MM.1S (cell line): Measurements from ENCODE around the gene DSCAM.

Experiments used
- DNase-seq: peaks from one replicate; pipeline ENCODE4 v3.0.0-alpha.2; 2015
- H2AFZ ChIP-seq: fragments of 300-600 bp; sonication (generic); 2 replicates; pipeline ENCODE4 v1.6.0; 2016; ENCODE audit warnings: antibody characterized with exemption, low read length
- H3F3A ChIP-seq: fragments of 300-600 bp; sonication (generic); 2 replicates; pipeline ENCODE4 v1.6.1; 2016; ENCODE audit warnings: mild to moderate bottlenecking, antibody characterized with exemption, low read length, moderate library complexity, mixed read lengths; ENCODE audit not compliant: insufficient read depth
- H3K27ac ChIP-seq: fragments of 300-600 bp; sonication (generic); 2 replicates; pipeline ENCODE4 v1.5.1; 2016; ENCODE audit warnings: mild to moderate bottlenecking, low read length
- H3K27me3 ChIP-seq: fragments of 300-600 bp; sonication (generic); replicated peaks from 2 replicates; pipeline ENCODE4 v1.6.0; 2016; ENCODE audit warnings: low read length; ENCODE audit not compliant: insufficient read depth
- H3K36me3 ChIP-seq: fragments of 300-600 bp; sonication (generic); replicated peaks from 2 replicates; pipeline ENCODE4 v1.6.1; 2016; ENCODE audit warnings: mild to moderate bottlenecking, low read length, mixed read lengths; ENCODE audit not compliant: insufficient read depth
- H3K4me1 ChIP-seq: fragments of 300-600 bp; sonication (generic); 2 replicates; pipeline ENCODE4 v1.6.1; 2016; ENCODE audit warnings: low read length, mixed read lengths
- H3K4me2 ChIP-seq: fragments of 300-600 bp; sonication (generic); 2 replicates; pipeline ENCODE4 v1.6.0; 2016; ENCODE audit warnings: low read depth, low read length
- H3K4me3 ChIP-seq: fragments of 300-600 bp; sonication (generic); 2 replicates; pipeline ENCODE4 v1.5.1; 2016; ENCODE audit warnings: low read length, mixed read lengths
- H3K79me2 ChIP-seq: fragments of 300-600 bp; sonication (generic); 2 replicates; pipeline ENCODE4 v1.6.1; 2016; ENCODE audit warnings: mixed run types, low read length, mixed read lengths
- H3K9ac ChIP-seq: fragments of 300-600 bp; sonication (generic); 2 replicates; pipeline ENCODE4 v1.6.1; 2016; ENCODE audit warnings: low read length, mixed read lengths
- H3K9me2 ChIP-seq: fragments of 300-600 bp; sonication (generic); replicated peaks from 2 replicates; pipeline ENCODE4 v1.6.1; 2016; ENCODE audit warnings: mild to moderate bottlenecking, low read length, mixed read lengths; ENCODE audit not compliant: insufficient read depth
- H3K9me3 ChIP-seq: fragments of 300-600 bp; sonication (generic); replicated peaks from 2 replicates; pipeline ENCODE4 v1.6.1; 2016; ENCODE audit warnings: mild to moderate bottlenecking, low read length, mixed read lengths; ENCODE audit not compliant: insufficient read depth
- H4K20me1 ChIP-seq: fragments of 300-600 bp; sonication (generic); 2 replicates; pipeline ENCODE4 v1.6.1; 2016; ENCODE audit warnings: mild to moderate bottlenecking, low read length, moderate library complexity, mixed read lengths; ENCODE audit not compliant: insufficient read depth
- EZH2 ChIP-seq: fragments of 300-600 bp; sonication (generic); optimal IDR thresholded peaks from 2 replicates; pipeline ENCODE3; 2017; ENCODE audit warnings: low read depth, mild to moderate bottlenecking, antibody characterized with exemption, low read length, mixed read lengths
- EZH2phosphoT487 ChIP-seq: fragments of 300-600 bp; sonication (generic); IDR thresholded peaks from 2 replicates; pipeline ENCODE4 v1.6.1; 2018; ENCODE audit warnings: antibody characterized with exemption, low read length
- TF ChIP-seq, protein P1 (sequence below): fragments of 300-600 bp; sonication (generic); IDR thresholded peaks from 2 replicates; pipeline ENCODE4 v1.5.1; 2016; ENCODE audit warnings: antibody characterized with exemption, low read length, mixed read lengths

The DSCAM gene

DNA sequence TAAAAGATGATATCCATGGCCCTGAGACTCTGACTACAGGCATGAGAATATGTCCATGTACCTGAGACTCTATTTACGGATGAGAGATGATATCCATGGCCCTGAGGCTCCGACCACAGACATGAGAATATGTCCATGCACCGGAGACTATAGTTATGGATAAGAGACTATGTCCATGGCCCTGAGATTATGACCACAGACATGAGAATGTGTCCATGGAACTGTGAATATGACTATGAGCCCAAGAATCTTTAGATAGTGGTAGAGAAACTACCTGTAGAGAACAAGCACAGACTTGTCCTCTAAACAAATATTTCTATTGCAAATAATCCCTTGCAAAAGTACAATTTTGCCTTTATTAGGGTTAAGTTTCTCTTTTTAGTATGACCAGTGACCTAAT lies 716.5 kb downstream of the DSCAM start:
- no peak overlapping the region for H3K27ac ChIP-seq
- H3K79me2 ChIP-seq = no peaks in the 10 kb centered on the region
- H3K27me3 ChIP-seq = no peaks in the 10 kb centered on the region
- DNase-seq = no peak
- no peaks in the 10 kb centered on the region for H3K36me3 ChIP-seq
- no peaks in the 10 kb centered on the region for H3F3A ChIP-seq
- no peak overlapping the region for H3K4me2 ChIP-seq
- H2AFZ ChIP-seq = no peak overlapping the region
- H3K4me1 ChIP-seq = no peaks in the 10 kb centered on the region
- H3K9ac ChIP-seq = no peak overlapping the region
- H3K4me3 ChIP-seq = no peak overlapping the region
- H3K9me2 ChIP-seq = no peaks in the 10 kb centered on the region
- no peaks in the 10 kb centered on the region for H3K9me3 ChIP-seq
- no peaks in the 10 kb centered on the region for H4K20me1 ChIP-seq
- TF ChIP-seq EZH2 = no peak
- TF ChIP-seq, protein P1, sequence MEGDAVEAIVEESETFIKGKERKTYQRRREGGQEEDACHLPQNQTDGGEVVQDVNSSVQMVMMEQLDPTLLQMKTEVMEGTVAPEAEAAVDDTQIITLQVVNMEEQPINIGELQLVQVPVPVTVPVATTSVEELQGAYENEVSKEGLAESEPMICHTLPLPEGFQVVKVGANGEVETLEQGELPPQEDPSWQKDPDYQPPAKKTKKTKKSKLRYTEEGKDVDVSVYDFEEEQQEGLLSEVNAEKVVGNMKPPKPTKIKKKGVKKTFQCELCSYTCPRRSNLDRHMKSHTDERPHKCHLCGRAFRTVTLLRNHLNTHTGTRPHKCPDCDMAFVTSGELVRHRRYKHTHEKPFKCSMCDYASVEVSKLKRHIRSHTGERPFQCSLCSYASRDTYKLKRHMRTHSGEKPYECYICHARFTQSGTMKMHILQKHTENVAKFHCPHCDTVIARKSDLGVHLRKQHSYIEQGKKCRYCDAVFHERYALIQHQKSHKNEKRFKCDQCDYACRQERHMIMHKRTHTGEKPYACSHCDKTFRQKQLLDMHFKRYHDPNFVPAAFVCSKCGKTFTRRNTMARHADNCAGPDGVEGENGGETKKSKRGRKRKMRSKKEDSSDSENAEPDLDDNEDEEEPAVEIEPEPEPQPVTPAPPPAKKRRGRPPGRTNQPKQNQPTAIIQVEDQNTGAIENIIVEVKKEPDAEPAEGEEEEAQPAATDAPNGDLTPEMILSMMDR = no peak
- no peak for TF ChIP-seq EZH2phosphoT487

DNA sequence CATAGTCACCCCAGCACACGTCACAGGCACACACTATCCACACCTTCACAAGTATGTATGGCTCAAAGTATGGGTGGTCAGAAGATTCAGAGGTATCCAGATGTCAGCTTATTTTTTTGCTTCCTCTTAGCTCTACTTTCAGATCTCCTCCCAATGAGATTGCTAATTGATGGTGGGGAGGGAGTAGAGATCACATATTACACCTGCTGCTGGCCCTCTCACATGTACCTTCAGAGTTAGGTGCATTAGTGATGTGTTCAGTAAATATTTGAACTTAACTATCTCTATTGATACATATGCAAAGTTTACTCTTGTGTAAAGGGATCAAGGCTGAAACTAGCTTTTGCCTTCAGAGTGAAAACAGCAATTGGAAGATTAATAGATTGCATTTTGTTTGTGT lies 717.1 kb downstream of the DSCAM start:
- no peaks in the 10 kb centered on the region for H4K20me1 ChIP-seq
- no peak overlapping the region for H3K9ac ChIP-seq
- DNase-seq = no peak
- no peaks in the 10 kb centered on the region for H3F3A ChIP-seq
- H3K27ac ChIP-seq = no peak overlapping the region
- no peaks in the 10 kb centered on the region for H3K4me1 ChIP-seq
- H3K9me3 ChIP-seq = no peaks in the 10 kb centered on the region
- H3K79me2 ChIP-seq = no peaks in the 10 kb centered on the region
- no peaks in the 10 kb centered on the region for H3K9me2 ChIP-seq
- no peak overlapping the region for H3K4me2 ChIP-seq
- no peaks in the 10 kb centered on the region for H3K27me3 ChIP-seq
- TF ChIP-seq, protein P1 = no peak
- TF ChIP-seq EZH2 = no peak
- no peaks in the 10 kb centered on the region for H3K36me3 ChIP-seq
- H3K4me3 ChIP-seq = no peak overlapping the region
- no peak overlapping the region for H2AFZ ChIP-seq

DNA sequence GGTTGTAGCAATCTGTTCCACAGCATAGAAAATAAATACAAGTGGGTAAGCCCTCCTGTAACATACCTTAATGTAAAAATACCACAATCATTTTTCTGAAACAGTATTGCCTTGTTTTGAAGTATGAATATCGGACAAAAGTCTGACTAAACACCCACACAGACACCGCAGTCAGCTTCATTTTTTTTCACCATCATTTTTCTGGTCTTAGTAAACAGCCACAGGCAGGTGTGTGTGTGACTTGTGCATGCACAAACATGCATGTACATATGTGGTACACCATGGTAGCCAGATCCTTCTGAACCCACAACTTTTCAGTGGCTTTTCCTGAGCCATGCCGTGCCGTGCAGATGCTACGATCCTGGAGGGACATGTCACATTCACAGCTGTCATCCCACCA lies 718.1 kb downstream of the DSCAM start:
- Histone ChIP-seq H2AFZ (no peak overlapping the region), H3K27me3 (no peaks in the 10 kb centered on the region), H3K9me3 (no peaks in the 10 kb centered on the region), H3K4me3 (no peak overlapping the region), H4K20me1 (no peaks in the 10 kb centered on the region), H3K4me2 (no peak overlapping the region), H3K9me2 (no peaks in the 10 kb centered on the region), H3K9ac (no peak overlapping the region), H3F3A (no peaks in the 10 kb centered on the region), H3K27ac (no peak overlapping the region), H3K79me2 (no peaks in the 10 kb centered on the region), H3K36me3 (no peaks in the 10 kb centered on the region), H3K4me1 (no peaks in the 10 kb centered on the region)
- TF ChIP-seq EZH2phosphoT487 = no peak
- TF ChIP-seq EZH2 = no peak
- TF ChIP-seq, protein P1 = no peak
- DNase-seq = no peak
